ENCODE measurements around the gene PTPN3. TPM values are rescaled to one million over a fixed set of nuclear protein-coding genes. Genes with fewer than 3 reads are reported as not detected.

PTPN3 gene
- total and polyA plus RNA-seq, 2 donors (not counting 1 experiment from before 2014, with no cell fraction given), result not detected

GRCh38 chr9:109444771-109445320 lies 53.3 kb downstream of the PTPN3 start:
- no peak for DNase-seq
- Histone ChIP-seq H3K27ac (ENCODE audit: low read length in 2 of 2) (no peak overlapping the region), H3K79me2 (ENCODE audit: control insufficient read depth, insufficient read depth, low read length) (no peaks in the 10 kb centered on the region), H2AFZ (ENCODE audit: insufficient read depth, low read depth, low read length, poor library complexity, severe bottlenecking) (no peak overlapping the region), H3K4me1 (ENCODE audit: control insufficient read depth in 2 of 2, insufficient read depth in 2 of 2, low read length in 2 of 2) (peaks cover 14 to 16% of the 10 kb centered on the region in 2 donors), H3K9ac (ENCODE audit: low read length) (no peak overlapping the region), H4K20me1 (ENCODE audit: control insufficient read depth, insufficient read depth, low read length, poor library complexity, severe bottlenecking) (no peaks in the 10 kb centered on the region), H3K9me3 (ENCODE audit: control extremely low read depth in 1 of 3, control insufficient read depth in 2 of 3, insufficient read depth in 1 of 3, low read length in 2 of 3) (no peaks in the 10 kb centered on the region), H3K4me3 (ENCODE audit: control extremely low read depth in 1 of 5, extremely low read depth in 1 of 5, insufficient read depth in 1 of 5, low read depth in 2 of 5, low read length in 4 of 5) (no peak overlapping the region), H3K4me2 (replicated peaks; ENCODE audit: low read depth, low read length, poor library complexity, severe bottlenecking) (no peak overlapping the region), H3K27me3 (replicated peaks in 1 of 4; ENCODE audit: control extremely low read depth in 1 of 4, control insufficient read depth in 3 of 4, insufficient read depth in 4 of 4, low read length in 3 of 4) (peaks cover 0 to 44% (median 6%) of the 10 kb centered on the region in 4 experiments), H3K36me3 (replicated peaks in 1 of 2; ENCODE audit: control extremely low read depth in 1 of 2, control insufficient read depth in 1 of 2, extremely low read depth in 1 of 2, insufficient read depth in 2 of 2, low read length in 1 of 2) (no peaks in the 10 kb centered on the region)
- intact Hi-C loops (cut with micrococcal nuclease), result no loop called here
- no peak overlapping the region for H3K4me3 Mint-ChIP-seq
- H3K9me3 Mint-ChIP-seq (ENCODE audit: insufficient read depth), result no peaks in the 10 kb centered on the region
- no peak for ATAC-seq (ENCODE audit: low read depth)
- CTCF ChIA-PET, result no interaction called here
- TF ChIP-seq, protein P1, sequence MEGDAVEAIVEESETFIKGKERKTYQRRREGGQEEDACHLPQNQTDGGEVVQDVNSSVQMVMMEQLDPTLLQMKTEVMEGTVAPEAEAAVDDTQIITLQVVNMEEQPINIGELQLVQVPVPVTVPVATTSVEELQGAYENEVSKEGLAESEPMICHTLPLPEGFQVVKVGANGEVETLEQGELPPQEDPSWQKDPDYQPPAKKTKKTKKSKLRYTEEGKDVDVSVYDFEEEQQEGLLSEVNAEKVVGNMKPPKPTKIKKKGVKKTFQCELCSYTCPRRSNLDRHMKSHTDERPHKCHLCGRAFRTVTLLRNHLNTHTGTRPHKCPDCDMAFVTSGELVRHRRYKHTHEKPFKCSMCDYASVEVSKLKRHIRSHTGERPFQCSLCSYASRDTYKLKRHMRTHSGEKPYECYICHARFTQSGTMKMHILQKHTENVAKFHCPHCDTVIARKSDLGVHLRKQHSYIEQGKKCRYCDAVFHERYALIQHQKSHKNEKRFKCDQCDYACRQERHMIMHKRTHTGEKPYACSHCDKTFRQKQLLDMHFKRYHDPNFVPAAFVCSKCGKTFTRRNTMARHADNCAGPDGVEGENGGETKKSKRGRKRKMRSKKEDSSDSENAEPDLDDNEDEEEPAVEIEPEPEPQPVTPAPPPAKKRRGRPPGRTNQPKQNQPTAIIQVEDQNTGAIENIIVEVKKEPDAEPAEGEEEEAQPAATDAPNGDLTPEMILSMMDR (IDR thresholded peaks at IDR 0.05), result no peak
- TF ChIP-seq EZH2 (IDR thresholded peaks at IDR 0.05; ENCODE audit: borderline replicate concordance, insufficient read depth, low read depth, low read length, poor library complexity, severe bottlenecking), result no peak
- peaks cover 16% of the 10 kb centered on the region for H3K4me1 Mint-ChIP-seq
- POLR2A ChIA-PET, result no interaction called here
- WGBS (ENCODE audit: insufficient coverage), result 87% methylated on average over 3 of the region's 3 CpGs
- no peak overlapping the region for H3K27ac Mint-ChIP-seq
- peaks cover 49% of the 10 kb centered on the region for H3K27me3 Mint-ChIP-seq

GRCh38 chr9:109442716-109443115 lies 55.4 kb downstream of the PTPN3 start:
- DNase-seq (no peak), ATAC-seq (ENCODE audit: low read depth) (no peak)
- no CpG with 5 or more reads among the region's 2 CpGs for WGBS (ENCODE audit: insufficient coverage)
- Histone ChIP-seq H3K4me1 (ENCODE audit: control insufficient read depth in 2 of 2, insufficient read depth in 2 of 2, low read length in 2 of 2) (peaks cover 14 to 18% of the 10 kb centered on the region in 2 donors), H3K9ac (ENCODE audit: low read length) (no peak overlapping the region), H3K79me2 (ENCODE audit: control insufficient read depth, insufficient read depth, low read length) (no peaks in the 10 kb centered on the region), H3K27ac (ENCODE audit: low read length in 2 of 2) (no peak overlapping the region), H3K4me3 (ENCODE audit: control extremely low read depth in 1 of 5, extremely low read depth in 1 of 5, insufficient read depth in 1 of 5, low read depth in 2 of 5, low read length in 4 of 5) (no peak overlapping the region), H3K4me2 (replicated peaks; ENCODE audit: low read depth, low read length, poor library complexity, severe bottlenecking) (no peak overlapping the region), H2AFZ (ENCODE audit: insufficient read depth, low read depth, low read length, poor library complexity, severe bottlenecking) (no peak overlapping the region), H3K9me3 (ENCODE audit: control extremely low read depth in 1 of 3, control insufficient read depth in 2 of 3, insufficient read depth in 1 of 3, low read length in 2 of 3) (no peaks in the 10 kb centered on the region), H3K27me3 (replicated peaks in 1 of 4; ENCODE audit: control extremely low read depth in 1 of 4, control insufficient read depth in 3 of 4, insufficient read depth in 4 of 4, low read length in 3 of 4) (peaks cover 0 to 34% (median 8%) of the 10 kb centered on the region in 4 experiments), H4K20me1 (ENCODE audit: control insufficient read depth, insufficient read depth, low read length, poor library complexity, severe bottlenecking) (no peaks in the 10 kb centered on the region), H3K36me3 (replicated peaks in 1 of 2; ENCODE audit: control extremely low read depth in 1 of 2, control insufficient read depth in 1 of 2, extremely low read depth in 1 of 2, insufficient read depth in 2 of 2, low read length in 1 of 2) (no peaks in the 10 kb centered on the region)
- Mint-ChIP-seq H3K27ac (no peak overlapping the region), H3K27me3 (peaks cover 57% of the 10 kb centered on the region), H3K9me3 (ENCODE audit: insufficient read depth) (no peaks in the 10 kb centered on the region), H3K4me1 (peaks cover 18% of the 10 kb centered on the region), H3K4me3 (no peak overlapping the region)
- TF ChIP-seq EZH2 (IDR thresholded peaks at IDR 0.05; ENCODE audit: borderline replicate concordance, insufficient read depth, low read depth, low read length, poor library complexity, severe bottlenecking), result no peak
- TF ChIP-seq, protein P1 (IDR thresholded peaks at IDR 0.05), result no peak
- ChIA-PET POLR2A (no interaction called here), CTCF (interaction anchor here (0.8 to 1.6 kb wide), 2 partner anchors 10 to 27 kb away, joined by 3 to 6 read pairs; no protein-coding TSS in a partner anchor)
- intact Hi-C loops (cut with micrococcal nuclease), result no loop called here

All from B cell (primary cell).